ENCODE data around the gene DOCK11.

DOCK11 gene

DNA sequence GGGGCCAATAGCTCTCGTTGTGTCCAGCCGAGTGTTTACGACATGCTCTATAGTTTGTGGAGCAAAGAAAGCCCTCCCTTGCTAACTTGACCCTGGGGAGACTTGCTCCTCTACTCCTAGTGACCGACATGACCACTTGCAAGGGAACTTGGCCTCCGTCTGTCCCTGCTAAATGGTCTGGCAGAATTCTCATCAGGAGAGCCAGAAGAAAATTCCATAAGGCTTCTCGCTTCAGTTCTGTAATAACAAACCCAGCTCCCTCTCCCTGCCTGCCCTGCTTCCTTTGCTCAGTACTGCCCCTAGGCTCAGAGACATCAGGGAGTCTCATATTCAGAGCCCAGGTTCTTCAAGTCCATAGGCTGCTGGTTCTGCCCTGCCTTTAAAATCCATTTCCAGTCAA lies 13.0 kb downstream of the DOCK11 start:
- Histone ChIP-seq H3K36me3 (ENCODE audit: insufficient read depth, low read length) (no peaks in the 10 kb centered on the region), H3K9ac (ENCODE audit: low read depth, low read length) (no peak overlapping the region), H3K9me3 (ENCODE audit: control insufficient read depth, insufficient read depth, low read length) (0 out of 2 replicates have a peak, but pooled peaks cover 4% of the 10 kb centered on the region), H3K4me1 (ENCODE audit: insufficient read depth, low read length) (no peaks in the 10 kb centered on the region)

DNA sequence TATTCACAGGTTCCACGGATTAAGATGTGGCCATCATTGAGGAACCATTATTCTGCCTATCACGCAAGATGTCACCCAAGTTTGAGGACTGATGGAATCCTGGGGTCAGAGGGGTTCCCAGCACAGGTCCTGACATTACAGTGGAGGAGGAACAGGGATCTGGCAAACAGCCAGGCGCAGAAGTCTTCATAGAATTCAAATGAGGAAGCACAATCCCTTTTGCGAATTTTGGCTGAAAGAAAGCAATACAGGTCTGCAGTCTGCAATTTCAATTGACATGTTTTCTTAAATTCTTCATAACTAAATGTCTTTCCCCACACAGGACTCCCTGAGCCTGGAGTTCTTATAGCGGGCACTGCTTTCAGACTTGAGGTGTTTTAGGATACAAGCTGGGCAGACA lies 14.5 kb downstream of the DOCK11 start:
- no peaks in the 10 kb centered on the region for H3K4me1 ChIP-seq (ENCODE audit: insufficient read depth, low read length)
- no peaks in the 10 kb centered on the region for H3K36me3 ChIP-seq (ENCODE audit: insufficient read depth, low read length)
- H3K9ac ChIP-seq (ENCODE audit: low read depth, low read length) = no peak overlapping the region
- H3K9me3 ChIP-seq (ENCODE audit: control insufficient read depth, insufficient read depth, low read length) = 0 out of 2 replicates have a peak, but pooled peaks cover 4% of the 10 kb centered on the region

DNA sequence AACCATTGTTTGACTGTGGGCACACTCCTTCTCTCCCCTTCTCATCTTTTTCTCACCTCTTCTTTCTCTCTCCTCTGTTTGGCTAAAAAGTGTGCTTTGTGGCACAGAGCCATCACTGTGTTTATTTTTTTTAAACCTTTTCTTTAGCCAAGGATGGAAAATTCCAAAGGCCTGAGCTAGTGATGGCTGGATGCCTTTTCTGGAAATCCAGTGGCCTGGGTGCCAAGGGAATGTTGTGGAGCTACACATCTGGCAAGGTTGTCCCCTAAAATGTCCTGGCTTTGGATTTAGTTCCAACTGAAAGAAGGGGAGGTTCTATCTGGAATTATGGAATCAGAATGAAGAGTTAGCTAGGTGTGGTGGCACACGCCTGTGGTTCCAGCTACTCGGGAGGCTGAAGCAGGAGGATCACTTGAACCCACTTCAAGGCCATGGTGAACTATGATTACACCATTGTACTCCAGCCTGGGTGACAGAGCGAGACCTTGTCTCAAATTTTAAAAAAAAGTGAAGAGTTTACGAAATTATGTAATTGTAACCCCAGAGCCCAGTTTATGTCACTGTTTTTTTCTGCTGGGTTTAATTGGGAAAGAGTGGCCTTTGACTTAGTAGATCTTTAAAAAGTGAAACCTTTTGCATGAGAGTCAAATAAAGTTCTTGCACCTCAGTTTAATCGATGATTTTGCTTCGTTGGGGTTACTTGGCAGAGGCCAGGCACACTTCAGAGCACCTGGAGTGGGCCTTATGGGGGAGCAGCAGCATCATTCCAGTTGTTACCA lies 17.7 kb downstream of the DOCK11 start:
- Histone ChIP-seq H3K9me3 (ENCODE audit: control insufficient read depth, insufficient read depth, low read length) (0 out of 2 replicates have a peak, but pooled peaks cover 4% of the 10 kb centered on the region), H3K36me3 (ENCODE audit: insufficient read depth, low read length) (no peaks in the 10 kb centered on the region), H3K4me1 (ENCODE audit: insufficient read depth, low read length) (no peaks in the 10 kb centered on the region), H3K9ac (ENCODE audit: low read depth, low read length) (no peak overlapping the region)

DNA sequence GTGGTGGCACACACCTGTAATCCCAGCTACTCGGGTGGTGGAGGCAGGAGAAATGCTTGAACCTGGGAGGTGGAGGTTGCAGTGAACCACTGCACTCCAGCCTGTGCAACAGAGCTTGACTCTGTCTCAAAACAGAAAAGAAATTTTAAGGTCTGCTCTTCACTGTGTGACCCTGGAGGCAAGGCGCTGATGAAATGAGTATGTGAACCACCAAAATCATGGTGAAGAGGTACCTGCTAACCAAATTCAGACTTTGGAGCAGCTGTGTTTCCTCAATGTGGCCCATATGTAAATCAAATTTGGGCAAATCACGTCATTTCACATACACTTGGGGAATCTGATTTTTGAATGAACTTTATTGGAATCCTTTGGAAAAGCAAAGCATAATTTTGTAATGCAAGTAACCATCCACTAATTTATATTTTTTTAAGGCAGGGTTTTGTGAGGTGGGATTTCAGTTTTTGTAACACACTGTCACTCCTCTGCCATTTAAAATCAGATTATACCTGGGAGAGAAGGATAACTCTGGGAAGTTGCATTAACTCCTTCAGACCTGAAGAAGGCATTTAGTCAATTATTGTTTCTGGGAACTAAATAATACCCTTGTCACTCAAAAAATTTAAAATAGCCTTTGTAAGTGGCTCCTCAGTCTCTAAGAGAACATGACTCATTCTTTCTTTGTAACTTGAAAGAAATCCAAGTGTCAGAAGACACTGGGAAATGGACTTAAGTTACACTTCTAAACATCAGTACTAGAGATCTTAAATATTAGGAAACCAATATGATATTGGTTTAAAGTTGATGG lies 24.0 kb downstream of the DOCK11 start:
- H3K4me1 ChIP-seq (ENCODE audit: insufficient read depth, low read length) = no peaks in the 10 kb centered on the region; the same call in 1 of the 2 replicates
- no peaks in the 10 kb centered on the region for H3K9me3 ChIP-seq (ENCODE audit: control insufficient read depth, insufficient read depth, low read length)
- H3K9ac ChIP-seq (ENCODE audit: low read depth, low read length) = no peak overlapping the region
- no peaks in the 10 kb centered on the region for H3K36me3 ChIP-seq (ENCODE audit: insufficient read depth, low read length)

DNA sequence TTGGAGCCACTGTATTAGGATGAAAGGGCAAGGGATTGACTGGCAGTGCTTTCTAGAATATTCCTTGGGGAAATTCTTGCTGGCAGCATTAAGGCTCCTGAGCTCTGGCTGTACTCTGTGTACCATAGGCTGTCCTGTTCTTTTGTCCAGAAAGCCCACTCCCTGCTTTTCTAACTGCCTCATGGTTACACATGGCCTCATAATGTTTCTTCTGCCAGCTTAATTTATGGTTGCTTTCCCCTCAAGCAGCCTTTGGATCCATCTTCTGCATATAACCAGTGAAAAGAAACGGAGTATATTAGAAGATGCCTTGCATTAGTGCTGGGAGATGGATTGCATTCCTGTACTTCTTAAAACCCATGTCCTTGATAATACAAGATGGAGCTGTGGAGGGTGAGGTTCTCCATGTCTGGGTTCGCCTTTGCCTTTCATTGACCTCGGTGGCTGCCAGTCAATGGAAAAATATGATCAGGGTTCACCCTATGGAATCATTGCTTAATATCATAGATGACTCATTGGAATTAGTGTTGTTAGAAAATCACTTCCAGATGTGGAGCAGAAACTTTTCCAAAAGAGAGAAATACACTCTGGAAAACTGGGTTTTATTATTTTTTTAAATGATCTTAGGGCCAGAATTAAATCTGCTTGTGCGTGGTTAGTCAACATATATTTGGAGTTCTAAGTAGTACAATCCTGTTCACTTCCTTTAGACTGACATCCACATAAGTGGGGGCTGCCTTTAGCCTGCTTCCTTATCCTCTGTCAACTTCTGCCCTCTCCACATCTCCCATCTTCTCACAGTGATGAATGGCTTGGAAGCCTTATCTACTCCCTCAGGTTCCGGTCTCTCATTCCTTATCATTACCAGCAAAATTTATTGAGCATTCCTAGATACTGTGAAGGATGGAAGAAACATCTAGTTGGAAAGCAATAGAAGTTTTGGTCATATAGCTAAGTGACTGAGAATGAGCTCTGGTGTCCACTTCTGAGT lies 24.9 kb downstream of the DOCK11 start:
- no peaks in the 10 kb centered on the region; the same call in 1 of the 2 replicates for H3K4me1 ChIP-seq (ENCODE audit: insufficient read depth, low read length)
- H3K9me3 ChIP-seq (ENCODE audit: control insufficient read depth, insufficient read depth, low read length) = no peaks in the 10 kb centered on the region
- H3K36me3 ChIP-seq (ENCODE audit: insufficient read depth, low read length) = no peaks in the 10 kb centered on the region
- H3K9ac ChIP-seq (ENCODE audit: low read depth, low read length) = no peak overlapping the region

DNA sequence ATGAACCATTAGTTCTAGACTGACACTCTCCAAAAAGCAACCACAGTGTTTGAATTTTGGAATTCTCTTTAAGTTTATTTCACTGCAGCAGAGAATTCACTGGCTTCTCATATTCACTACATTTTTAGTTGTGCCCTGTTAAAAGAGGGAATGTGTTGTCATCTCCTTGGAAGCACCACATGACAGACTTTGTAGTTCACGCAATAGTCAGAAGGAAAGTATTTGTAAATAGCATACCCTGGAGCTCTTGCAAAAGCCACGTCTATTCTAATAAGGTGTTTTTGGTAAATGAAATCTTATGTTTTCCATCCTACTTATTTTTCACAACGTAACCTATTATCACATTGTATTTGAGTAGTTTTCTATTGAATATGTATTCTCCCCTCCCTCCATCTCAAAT lies 25.8 kb downstream of the DOCK11 start:
- Histone ChIP-seq H3K4me1 (ENCODE audit: insufficient read depth, low read length) (peaks cover 8% of the 10 kb centered on the region), H3K9me3 (ENCODE audit: control insufficient read depth, insufficient read depth, low read length) (no peaks in the 10 kb centered on the region), H3K9ac (ENCODE audit: low read depth, low read length) (no peak overlapping the region), H3K36me3 (ENCODE audit: insufficient read depth, low read length) (no peaks in the 10 kb centered on the region)

DNA sequence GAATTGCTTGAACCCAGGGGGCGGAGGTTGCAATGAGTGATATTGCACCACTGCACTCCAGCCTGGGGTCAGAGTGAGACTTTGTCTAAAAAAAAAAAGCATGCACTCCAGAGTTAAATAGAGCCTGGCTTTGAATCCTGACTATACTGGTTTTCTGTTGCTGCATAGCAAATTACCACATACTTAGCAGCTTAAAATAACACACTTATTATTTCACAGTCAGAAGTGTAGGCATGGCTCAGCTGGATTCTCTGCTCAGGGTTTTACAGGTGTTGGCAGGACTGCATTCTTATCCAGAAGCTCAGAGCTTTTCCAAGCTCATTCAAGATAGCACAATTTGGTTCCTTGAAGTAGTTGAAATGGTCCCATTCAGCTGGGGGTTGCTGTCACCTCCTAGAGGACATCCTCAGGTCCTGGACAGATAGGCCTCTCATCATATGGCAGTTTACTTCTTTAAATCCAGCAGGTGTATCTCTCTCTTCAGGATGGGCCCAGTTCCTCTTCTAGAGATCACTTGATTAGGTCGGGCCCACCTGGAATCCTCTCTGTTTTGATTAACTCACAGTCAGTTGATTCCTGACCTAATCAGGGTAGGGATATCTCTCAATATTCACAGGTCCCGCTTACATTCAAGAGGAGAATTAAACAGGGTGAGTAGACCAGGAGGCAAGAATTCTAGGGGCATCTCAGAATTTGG lies 26.8 kb downstream of the DOCK11 start:
- Histone ChIP-seq H3K4me1 (ENCODE audit: insufficient read depth, low read length) (peaks cover 8% of the 10 kb centered on the region), H3K9me3 (ENCODE audit: control insufficient read depth, insufficient read depth, low read length) (no peaks in the 10 kb centered on the region), H3K36me3 (ENCODE audit: insufficient read depth, low read length) (no peaks in the 10 kb centered on the region), H3K9ac (ENCODE audit: low read depth, low read length) (no peak overlapping the region)

DNA sequence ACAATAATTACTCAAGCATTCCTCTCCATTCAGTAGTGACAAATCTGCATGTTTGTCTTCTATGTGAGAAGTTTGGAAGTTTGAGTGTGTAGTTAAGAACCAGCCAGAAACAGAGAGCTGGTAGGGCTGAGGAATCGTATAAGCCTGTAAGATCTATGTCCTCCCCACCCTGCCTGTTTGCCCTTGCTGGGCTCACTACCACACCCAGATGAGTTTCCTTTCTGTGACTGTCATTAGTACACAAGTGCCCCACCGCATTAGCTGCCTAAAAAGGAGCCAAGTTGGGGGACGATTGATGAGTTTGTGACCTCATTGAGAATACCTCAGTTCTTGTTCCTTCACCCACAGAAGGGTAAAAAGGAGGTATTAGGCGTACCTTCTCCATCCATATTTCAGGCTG lies 28.3 kb downstream of the DOCK11 start:
- H3K36me3 ChIP-seq (ENCODE audit: insufficient read depth, low read length) = no peaks in the 10 kb centered on the region
- H3K9me3 ChIP-seq (ENCODE audit: control insufficient read depth, insufficient read depth, low read length) = no peaks in the 10 kb centered on the region
- H3K9ac ChIP-seq (ENCODE audit: low read depth, low read length) = no peak overlapping the region
- H3K4me1 ChIP-seq (ENCODE audit: insufficient read depth, low read length) = peaks cover 8% of the 10 kb centered on the region

DNA sequence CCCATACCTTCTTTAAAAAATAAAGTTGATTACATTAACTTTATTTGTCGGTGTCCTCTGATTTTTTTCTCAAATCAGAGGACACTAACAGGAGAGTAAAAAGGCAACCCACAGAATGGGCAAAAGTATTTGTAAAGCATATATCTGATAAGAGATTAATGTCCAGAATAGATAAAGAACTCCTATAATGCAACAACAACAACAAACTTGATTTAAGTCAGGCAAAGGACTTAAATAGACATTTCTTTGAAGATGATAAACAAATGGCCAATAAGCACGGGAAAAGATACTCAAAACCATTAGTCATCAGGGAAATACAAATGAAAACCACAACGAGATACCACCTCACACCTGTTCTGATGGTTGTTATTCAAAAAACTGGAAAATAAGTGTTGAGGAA lies 28.7 kb downstream of the DOCK11 start:
- Histone ChIP-seq H3K36me3 (ENCODE audit: insufficient read depth, low read length) (no peaks in the 10 kb centered on the region), H3K4me1 (ENCODE audit: insufficient read depth, low read length) (peaks cover 8% of the 10 kb centered on the region), H3K9me3 (ENCODE audit: control insufficient read depth, insufficient read depth, low read length) (no peaks in the 10 kb centered on the region), H3K9ac (ENCODE audit: low read depth, low read length) (no peak overlapping the region)

DNA sequence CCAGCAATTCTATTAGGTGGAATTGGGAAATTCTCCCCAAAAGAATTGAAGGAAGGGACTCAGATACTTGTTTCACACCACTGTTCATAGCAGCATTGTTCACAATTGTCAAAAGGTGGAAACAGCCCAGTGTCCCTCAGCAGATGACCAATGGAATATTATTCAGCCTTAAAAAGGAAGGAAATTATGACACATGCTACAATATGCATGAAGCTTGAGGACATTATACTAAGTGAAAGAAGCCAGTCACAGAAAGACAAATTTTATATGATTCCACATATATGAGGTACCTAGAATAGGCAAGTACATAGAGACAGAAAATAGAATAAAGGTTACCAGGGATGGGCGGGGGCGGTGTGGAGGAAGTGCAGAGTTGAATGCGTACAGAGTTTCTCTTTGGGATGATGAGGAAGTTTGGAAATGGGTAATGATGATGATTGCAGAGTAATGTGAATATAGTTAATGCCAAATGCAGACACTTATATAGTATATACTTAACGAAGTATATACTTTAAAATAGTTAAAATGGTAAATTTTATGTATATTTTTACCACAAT lies 29.6 kb downstream of the DOCK11 start:
- H3K9me3 ChIP-seq (ENCODE audit: control insufficient read depth, insufficient read depth, low read length) = no peaks in the 10 kb centered on the region
- no peak overlapping the region for H3K9ac ChIP-seq (ENCODE audit: low read depth, low read length)
- H3K4me1 ChIP-seq (ENCODE audit: insufficient read depth, low read length) = peaks cover 8% of the 10 kb centered on the region
- H3K36me3 ChIP-seq (ENCODE audit: insufficient read depth, low read length) = no peaks in the 10 kb centered on the region

DNA sequence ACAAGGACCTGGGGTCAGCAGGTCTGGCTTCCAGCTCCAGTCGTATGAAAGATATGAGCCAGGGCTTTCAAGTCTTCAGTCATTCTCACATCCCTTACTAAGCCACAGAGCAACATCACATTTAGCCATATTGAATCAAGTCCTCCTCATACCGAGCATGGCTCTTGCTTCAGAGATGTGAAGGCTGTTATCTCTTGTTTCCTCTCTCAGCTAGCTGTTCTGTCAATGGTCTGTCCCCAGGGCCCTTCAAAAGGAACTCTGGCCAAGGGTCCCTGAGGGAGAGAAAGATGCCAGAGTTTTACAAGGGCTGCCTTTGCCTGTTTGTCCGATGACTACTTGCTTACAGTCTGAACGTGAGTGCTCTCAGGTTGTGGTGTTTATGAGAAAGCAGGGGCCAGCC lies 30.5 kb downstream of the DOCK11 start:
- no peak overlapping the region for H3K9ac ChIP-seq (ENCODE audit: low read depth, low read length)
- peaks cover 8% of the 10 kb centered on the region for H3K4me1 ChIP-seq (ENCODE audit: insufficient read depth, low read length)
- H3K9me3 ChIP-seq (ENCODE audit: control insufficient read depth, insufficient read depth, low read length) = no peaks in the 10 kb centered on the region
- H3K36me3 ChIP-seq (ENCODE audit: insufficient read depth, low read length) = no peaks in the 10 kb centered on the region

DNA sequence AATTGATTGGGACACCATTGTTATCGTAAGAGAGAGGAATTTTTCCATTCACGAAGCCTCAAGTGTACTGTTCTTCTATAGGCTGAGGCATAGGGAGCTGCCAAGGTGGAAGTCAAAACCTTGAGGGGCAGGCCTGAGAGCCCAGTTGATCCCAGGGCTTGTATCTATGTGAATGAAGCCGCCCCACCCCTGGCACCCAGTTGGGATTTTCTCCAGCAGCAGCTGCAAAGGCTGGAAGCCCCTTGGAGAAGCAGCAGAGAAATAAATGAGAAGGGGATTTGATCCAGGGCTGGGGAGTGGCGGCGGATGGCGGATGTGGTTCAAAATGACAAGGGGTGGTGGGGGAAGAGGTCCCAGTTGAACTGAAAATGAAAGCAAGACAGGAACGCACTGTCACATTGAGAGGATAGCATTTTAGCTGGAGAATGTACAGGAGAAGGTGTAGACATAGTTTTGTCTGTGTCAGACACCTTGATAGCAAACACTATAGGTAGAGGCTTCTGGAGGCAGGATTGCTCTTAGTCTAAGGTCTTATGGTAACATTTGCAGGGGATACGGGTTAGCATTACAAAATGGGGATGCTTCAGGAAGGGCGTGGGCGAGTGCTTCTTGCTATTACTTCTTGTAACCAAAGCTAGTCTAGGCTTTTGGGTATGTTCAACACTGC lies 32.6 kb downstream of the DOCK11 start:
- no peaks in the 10 kb centered on the region for H3K36me3 ChIP-seq (ENCODE audit: insufficient read depth, low read length)
- H3K4me1 ChIP-seq (ENCODE audit: insufficient read depth, low read length) = peaks cover 8% of the 10 kb centered on the region
- H3K9me3 ChIP-seq (ENCODE audit: control insufficient read depth, insufficient read depth, low read length) = no peaks in the 10 kb centered on the region
- H3K9ac ChIP-seq (ENCODE audit: low read depth, low read length) = no peak overlapping the region
